ENCODE data around the gene ARL8A. TPM values are rescaled to one million over a fixed set of nuclear protein-coding genes. Genes with fewer than 3 reads are reported as not detected.
"Not testable (repeated sequence)": the region's sequence is repeated elsewhere in the genome, so short reads cannot be mapped to it uniquely, and the experiment has no call there.

ARL8A gene
- total RNA-seq, 4 donors from 2014 or later, result 34.9 to 57.5 (median 43.6) TPM

DNA sequence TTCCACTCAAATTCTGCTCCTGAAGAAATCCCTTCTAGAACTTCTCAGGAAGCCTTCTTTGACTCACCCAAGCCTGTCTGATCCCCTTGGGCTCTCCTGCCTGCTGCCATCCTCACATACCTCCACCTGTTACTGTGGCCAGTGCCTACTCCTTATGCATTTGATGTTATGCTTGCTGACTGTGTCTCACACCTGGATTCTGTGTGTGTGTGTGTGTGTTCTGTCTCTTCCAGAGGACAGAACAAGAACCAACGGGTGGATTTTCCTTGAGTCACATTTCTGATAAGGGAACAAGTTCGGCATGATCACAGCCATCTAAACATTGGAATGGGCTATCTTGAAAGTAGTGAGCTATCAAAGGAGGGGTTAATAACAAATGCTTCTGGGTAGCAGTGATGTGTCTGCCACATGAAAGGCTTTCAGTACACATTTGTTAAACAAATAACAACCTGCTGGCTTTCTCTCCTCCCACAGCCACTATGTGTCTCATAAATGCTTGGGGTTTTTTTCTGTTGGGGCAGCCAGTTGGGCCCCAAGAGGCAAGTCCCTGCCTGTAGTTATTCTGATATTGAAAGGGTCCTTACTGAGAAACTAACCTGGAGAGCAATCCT, 30.7 kb downstream of the ARL8A start:
- Histone ChIP-seq H3K4me1 (peaks cover 0 to 21% (median 10%) of the 10 kb centered on the region in 3 donors), H3K9me3 (no peaks in the 10 kb centered on the region), H3K4me3 (no peak overlapping the region), H3K36me3 (no peaks in the 10 kb centered on the region), H3K27ac (peak overlapping the region in 3 of 4 donors; percentile 48 to 52 (median 50)), H3K27me3 (no peaks in the 10 kb centered on the region)
- TF ChIP-seq, protein P1, sequence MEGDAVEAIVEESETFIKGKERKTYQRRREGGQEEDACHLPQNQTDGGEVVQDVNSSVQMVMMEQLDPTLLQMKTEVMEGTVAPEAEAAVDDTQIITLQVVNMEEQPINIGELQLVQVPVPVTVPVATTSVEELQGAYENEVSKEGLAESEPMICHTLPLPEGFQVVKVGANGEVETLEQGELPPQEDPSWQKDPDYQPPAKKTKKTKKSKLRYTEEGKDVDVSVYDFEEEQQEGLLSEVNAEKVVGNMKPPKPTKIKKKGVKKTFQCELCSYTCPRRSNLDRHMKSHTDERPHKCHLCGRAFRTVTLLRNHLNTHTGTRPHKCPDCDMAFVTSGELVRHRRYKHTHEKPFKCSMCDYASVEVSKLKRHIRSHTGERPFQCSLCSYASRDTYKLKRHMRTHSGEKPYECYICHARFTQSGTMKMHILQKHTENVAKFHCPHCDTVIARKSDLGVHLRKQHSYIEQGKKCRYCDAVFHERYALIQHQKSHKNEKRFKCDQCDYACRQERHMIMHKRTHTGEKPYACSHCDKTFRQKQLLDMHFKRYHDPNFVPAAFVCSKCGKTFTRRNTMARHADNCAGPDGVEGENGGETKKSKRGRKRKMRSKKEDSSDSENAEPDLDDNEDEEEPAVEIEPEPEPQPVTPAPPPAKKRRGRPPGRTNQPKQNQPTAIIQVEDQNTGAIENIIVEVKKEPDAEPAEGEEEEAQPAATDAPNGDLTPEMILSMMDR (IDR thresholded peaks at IDR 0.05), result no peak
- TF ChIP-seq POLR2A (IDR thresholded peaks at IDR 0.05), result no peak
- no peak for TF ChIP-seq EP300 (IDR thresholded peaks at IDR 0.05)
- TF ChIP-seq POLR2AphosphoS5 (IDR thresholded peaks at IDR 0.05), result no peak
- 83% methylated on average over 2 of the region's 2 CpGs; no CpG with 5 or more reads in 1 of the 2 donors for WGBS, 2 donors (ENCODE audit: low coverage in 1 of 2)
- no peak for ATAC-seq

GRCh38 chr1:202112859-202113689, 31.5 kb downstream of the ARL8A start:
- no peak overlapping the region for H3K4me3 ChIP-seq
- TF ChIP-seq, protein P1 (IDR thresholded peaks at IDR 0.05), result no peak
- no peak for TF ChIP-seq POLR2A (IDR thresholded peaks at IDR 0.05)
- TF ChIP-seq POLR2AphosphoS5 (IDR thresholded peaks at IDR 0.05), result no peak
- no peak for TF ChIP-seq EP300 (IDR thresholded peaks at IDR 0.05)
- WGBS, 2 donors (ENCODE audit: low coverage in 1 of 2), result 0 to 8% methylated on average over 1 to 2 of the region's 5 CpGs
- H3K36me3 ChIP-seq, result no peaks in the 10 kb centered on the region
- peaks cover 0 to 21% (median 10%) of the 10 kb centered on the region in 3 donors for H3K4me1 ChIP-seq
- peak overlapping the region in 3 of 4 donors; percentile 48 to 52 (median 50) for H3K27ac ChIP-seq
- H3K27me3 ChIP-seq, result no peaks in the 10 kb centered on the region
- ATAC-seq, result peak; percentile 65
- H3K9me3 ChIP-seq, result no peaks in the 10 kb centered on the region

- H3K36me3 ChIP-seq, H3K4me3 ChIP-seq, ATAC-seq, H3K27me3 ChIP-seq, H3K9me3 ChIP-seq, H3K27ac ChIP-seq: not testable (repeated sequence)
- peaks cover 0 to 31% (median 10%) of the 10 kb centered on the region in 3 donors for H3K4me1 ChIP-seq
- WGBS, 2 donors (ENCODE audit: low coverage in 1 of 2), result 93 to 96% methylated on average over 7 of the region's 7 CpGs
These were observed 32.9 kb downstream of the ARL8A start for GRCh38 chr1:202111589-202111988.

DNA sequence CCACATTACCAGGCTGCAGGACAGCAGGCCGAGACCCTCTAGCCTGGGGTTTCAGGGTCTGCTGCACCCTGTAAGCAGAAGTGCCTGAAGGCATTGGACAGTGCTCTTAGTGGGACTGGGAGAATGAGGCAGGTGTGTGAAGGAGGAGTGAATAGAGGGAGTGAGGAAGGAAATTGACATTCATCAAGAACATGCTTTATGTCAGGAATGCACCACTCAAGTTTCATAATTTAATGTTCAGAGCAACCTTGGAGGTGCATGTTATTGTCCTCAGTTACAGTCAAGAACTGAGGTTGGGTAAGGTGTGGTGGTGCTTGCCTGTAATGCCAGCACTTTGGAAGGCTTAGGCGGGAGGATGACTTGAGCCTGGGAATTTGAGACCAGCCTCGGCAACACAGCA, 33.6 kb downstream of the ARL8A start:
- 83 to 90% methylated on average over 2 of the region's 3 CpGs for WGBS, 2 donors (ENCODE audit: low coverage in 1 of 2)
- TF ChIP-seq POLR2AphosphoS5 (IDR thresholded peaks at IDR 0.05) (no peak), POLR2A (IDR thresholded peaks at IDR 0.05) (no peak), EP300 (IDR thresholded peaks at IDR 0.05) (no peak)
- TF ChIP-seq, protein P1 (IDR thresholded peaks at IDR 0.05), result no peak
- H3K36me3 ChIP-seq, result no peaks in the 10 kb centered on the region
- H3K27ac ChIP-seq, result no peak overlapping the region
- no peaks in the 10 kb centered on the region for H3K27me3 ChIP-seq
- peaks cover 0 to 31% (median 10%) of the 10 kb centered on the region in 3 donors for H3K4me1 ChIP-seq
- H3K9me3 ChIP-seq, result no peaks in the 10 kb centered on the region
- ATAC-seq, result no peak
- H3K4me3 ChIP-seq, result no peak overlapping the region

- Histone ChIP-seq H3K4me1 (peaks cover 0 to 17% (median 5%) of the 10 kb centered on the region in 3 donors), H3K9me3 (no peaks in the 10 kb centered on the region), H3K27ac (no peak overlapping the region), H3K4me3 (no peak overlapping the region), H3K36me3 (no peaks in the 10 kb centered on the region), H3K27me3 (no peaks in the 10 kb centered on the region)
- TF ChIP-seq POLR2AphosphoS5 (IDR thresholded peaks at IDR 0.05), result no peak
- WGBS, 2 donors (ENCODE audit: low coverage in 1 of 2), result 75 to 90% methylated on average over 6 to 7 of the region's 13 CpGs
- no peak for ATAC-seq
These were observed 36.5 kb downstream of the ARL8A start for GRCh38 chr1:202107801-202108731.
